ENCODE results near the gene MCUB.

MCUB gene

DNA sequence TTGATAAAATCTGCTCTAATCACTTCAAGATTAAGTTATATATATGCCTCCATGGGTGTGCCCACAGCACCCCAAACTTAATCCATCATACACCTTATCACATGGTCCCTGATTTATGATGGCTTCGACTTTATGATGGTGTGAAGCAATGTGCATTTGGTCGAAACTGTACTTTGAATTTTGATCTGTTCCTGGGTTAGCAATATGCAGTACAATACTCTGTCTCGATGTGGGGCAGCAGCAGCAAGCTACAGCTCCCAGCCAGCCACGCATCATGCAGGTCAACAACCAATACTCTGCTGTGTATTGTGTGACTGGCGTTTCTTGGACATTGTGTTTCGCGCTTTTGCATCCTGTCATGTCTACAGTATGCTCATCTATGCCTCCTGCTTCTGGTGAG lies 62.6 kb downstream of the MCUB start:
- H3K4me3 ChIP-seq (replicated peaks; ENCODE audit: low read depth, low read length): no peak overlapping the region
- TF ChIP-seq, protein P1, sequence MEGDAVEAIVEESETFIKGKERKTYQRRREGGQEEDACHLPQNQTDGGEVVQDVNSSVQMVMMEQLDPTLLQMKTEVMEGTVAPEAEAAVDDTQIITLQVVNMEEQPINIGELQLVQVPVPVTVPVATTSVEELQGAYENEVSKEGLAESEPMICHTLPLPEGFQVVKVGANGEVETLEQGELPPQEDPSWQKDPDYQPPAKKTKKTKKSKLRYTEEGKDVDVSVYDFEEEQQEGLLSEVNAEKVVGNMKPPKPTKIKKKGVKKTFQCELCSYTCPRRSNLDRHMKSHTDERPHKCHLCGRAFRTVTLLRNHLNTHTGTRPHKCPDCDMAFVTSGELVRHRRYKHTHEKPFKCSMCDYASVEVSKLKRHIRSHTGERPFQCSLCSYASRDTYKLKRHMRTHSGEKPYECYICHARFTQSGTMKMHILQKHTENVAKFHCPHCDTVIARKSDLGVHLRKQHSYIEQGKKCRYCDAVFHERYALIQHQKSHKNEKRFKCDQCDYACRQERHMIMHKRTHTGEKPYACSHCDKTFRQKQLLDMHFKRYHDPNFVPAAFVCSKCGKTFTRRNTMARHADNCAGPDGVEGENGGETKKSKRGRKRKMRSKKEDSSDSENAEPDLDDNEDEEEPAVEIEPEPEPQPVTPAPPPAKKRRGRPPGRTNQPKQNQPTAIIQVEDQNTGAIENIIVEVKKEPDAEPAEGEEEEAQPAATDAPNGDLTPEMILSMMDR (IDR thresholded peaks at IDR 0.05; ENCODE audit: low read depth, low read length, missing control alignments): no peak
- DNase-seq (ENCODE audit: extremely low read depth, low read depth): no peak

DNA sequence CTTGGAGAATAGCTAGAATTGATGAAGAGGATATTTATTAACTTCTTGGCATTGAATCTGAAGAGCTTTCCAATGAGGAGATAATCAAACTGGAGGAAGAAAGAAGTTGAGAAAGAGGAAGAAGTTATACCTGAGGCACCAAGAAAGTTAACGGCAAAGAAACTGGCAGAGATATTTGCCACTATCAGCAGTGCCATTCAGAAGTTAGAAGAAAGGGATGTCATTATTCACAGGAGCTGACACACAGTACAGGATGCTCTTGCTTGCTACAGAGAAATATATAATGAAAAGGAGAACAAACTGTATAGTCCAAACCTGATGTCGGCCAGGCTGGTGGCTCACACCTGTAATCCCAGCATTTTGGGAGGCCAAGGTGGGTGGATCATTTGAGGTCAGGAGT lies 64.5 kb downstream of the MCUB start:
- DNase-seq (ENCODE audit: extremely low read depth, low read depth): no peak
- H3K4me3 ChIP-seq (replicated peaks; ENCODE audit: low read depth, low read length): no peak overlapping the region
- TF ChIP-seq, protein P1 (IDR thresholded peaks at IDR 0.05; ENCODE audit: low read depth, low read length, missing control alignments): no peak

DNA sequence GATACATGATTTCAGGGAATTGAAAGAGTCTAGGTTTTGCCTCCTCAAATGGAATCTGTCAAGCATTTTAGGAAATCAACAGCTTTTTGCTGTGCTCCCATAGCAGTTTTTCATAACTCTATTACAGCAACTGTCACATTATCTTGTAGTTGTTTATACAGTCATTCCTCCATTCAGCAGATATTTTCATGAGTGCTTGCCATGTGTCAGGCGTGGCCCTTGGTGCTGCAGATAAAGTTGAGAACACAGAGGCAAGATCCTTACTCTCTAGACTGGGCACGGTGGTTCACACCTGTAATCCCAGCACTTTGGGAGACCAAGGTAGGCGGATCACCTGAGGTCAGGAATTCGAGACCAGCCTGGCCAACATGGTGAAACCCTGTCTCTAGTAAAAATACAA lies 67.3 kb downstream of the MCUB start:
- no peak overlapping the region for H3K4me3 ChIP-seq (replicated peaks; ENCODE audit: low read depth, low read length)
- no peak for DNase-seq (ENCODE audit: extremely low read depth, low read depth)
- TF ChIP-seq, protein P1 (IDR thresholded peaks at IDR 0.05; ENCODE audit: low read depth, low read length, missing control alignments): no peak

DNA sequence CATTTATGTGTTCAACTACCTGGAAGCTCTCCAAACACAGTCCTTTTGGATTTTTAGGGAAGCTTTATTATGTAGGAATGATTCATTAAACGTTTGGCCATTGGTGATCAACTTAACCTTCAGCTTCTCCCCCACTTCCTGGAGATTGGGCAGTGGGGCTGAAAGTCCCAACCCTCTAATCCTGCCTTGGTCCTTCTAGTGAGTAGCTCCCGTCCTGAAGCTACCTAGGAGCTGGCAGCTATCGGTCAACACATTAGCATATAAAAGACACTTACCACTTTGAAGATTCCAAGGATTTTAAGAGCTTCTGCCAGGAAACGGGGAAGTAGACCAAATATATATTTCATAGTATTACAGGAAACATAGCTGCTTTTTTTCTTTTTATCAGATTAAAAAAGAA lies 69.7 kb downstream of the MCUB start:
- TF ChIP-seq, protein P1 (IDR thresholded peaks at IDR 0.05; ENCODE audit: low read depth, low read length, missing control alignments): no peak
- no peak overlapping the region for H3K4me3 ChIP-seq (replicated peaks; ENCODE audit: low read depth, low read length)
- DNase-seq (ENCODE audit: extremely low read depth, low read depth): no peak

DNA sequence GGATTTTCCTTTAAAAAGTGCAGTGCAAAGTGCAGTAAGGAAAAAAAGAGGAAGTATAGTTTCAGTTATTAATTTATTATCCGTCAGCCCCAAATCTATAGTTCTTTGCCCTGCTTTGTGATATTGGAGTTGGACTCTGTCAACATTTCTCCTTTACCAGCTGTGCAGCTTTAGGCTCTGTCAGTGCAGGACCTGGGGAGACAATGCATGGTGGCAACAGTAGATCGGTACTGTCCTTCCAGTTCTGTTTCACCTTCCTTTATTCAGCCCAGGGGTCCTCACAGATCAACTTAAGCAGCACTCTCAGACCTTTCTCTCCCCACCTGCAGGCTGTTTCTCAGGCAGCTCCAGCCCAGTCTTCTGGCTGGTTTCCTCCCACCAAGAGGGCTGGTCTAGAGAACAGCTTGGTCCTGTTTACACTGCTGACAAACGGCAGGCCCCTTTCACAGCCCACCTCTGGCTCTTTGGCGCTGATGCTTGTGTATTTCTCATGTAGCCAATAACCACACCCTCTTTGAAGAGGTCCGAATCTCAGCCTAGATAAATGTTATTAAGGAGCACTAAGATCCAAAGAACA lies 71.6 kb downstream of the MCUB start:
- no peak for DNase-seq (ENCODE audit: extremely low read depth, low read depth)
- H3K4me3 ChIP-seq (replicated peaks; ENCODE audit: low read depth, low read length): no peak overlapping the region
- TF ChIP-seq, protein P1 (IDR thresholded peaks at IDR 0.05; ENCODE audit: low read depth, low read length, missing control alignments): no peak

DNA sequence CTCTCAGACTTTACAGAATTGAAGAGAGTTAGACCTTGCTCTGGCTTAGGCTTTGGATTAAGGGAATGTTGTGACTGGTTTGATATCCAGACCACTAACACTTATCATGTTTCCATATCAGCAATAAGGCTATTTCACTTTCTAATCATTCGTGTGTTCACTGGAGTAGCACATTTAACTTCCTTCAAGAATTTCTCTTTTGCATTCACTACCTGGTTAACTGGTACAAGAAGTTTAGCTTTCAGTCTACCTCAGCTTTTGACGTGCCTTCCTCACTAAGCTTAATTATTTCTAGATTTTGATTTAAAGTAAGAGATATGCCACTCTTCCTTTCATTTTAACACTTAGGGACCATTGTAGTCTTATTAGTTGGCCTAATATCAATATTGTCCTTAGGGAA lies 80.6 kb downstream of the MCUB start:
- H3K4me3 ChIP-seq (replicated peaks; ENCODE audit: low read depth, low read length): no peak overlapping the region
- DNase-seq (ENCODE audit: extremely low read depth, low read depth): no peak
- TF ChIP-seq, protein P1 (IDR thresholded peaks at IDR 0.05; ENCODE audit: low read depth, low read length, missing control alignments): no peak
